GM12878 (cell line): Measurements from ENCODE around the gene NPIPB6. TPM values are rescaled to one million over a fixed set of nuclear protein-coding genes. Genes with fewer than 3 reads are reported as not detected.

Source experiments
- ATAC-seq: fragments of 200-7000 bp; cut with Tn5 transposase; 3 replicates; pipeline ENCODE4 v1.9.1; 2020; ENCODE audit warnings: mild to moderate bottlenecking, moderate library complexity
- BruUV-seq: library from RNA; stranded (reverse); fragments of 400-500 nt; replicated peaks from 2 replicates; lab custom pipeline; 2021; lab: Mats Ljungman, UMichigan
- CTCF ChIA-PET: fragments of 300-600 bp; sonication (Branson Sonifier 250); formaldehyde crosslinking; extraction: SDS; loops from one replicate; lab custom pipeline; 2021; ENCODE audit warnings: inconsistent platforms; lab: Yijun Ruan, JAX
- POLR2A ChIA-PET: fragments of 350-600 bp; formaldehyde crosslinking; extraction: SDS; loops from one replicate; lab custom pipeline; 2021; ENCODE audit warnings: inconsistent platforms; lab: Charles Lee
- RAD21 ChIA-PET: fragments of 300-600 bp; sonication (Branson Sonifier 250); formaldehyde crosslinking; loops from one replicate; lab custom pipeline; 2023; ENCODE audit warnings: antibody characterized with exemption; ENCODE audit not compliant: unreplicated experiment; lab: Charles Lee
- SMC1A ChIA-PET: fragments of 300-600 bp; sonication (Branson Sonifier 250); formaldehyde crosslinking; loops from one replicate; lab custom pipeline; 2023; ENCODE audit not compliant: unreplicated experiment, uncharacterized antibody; lab: Charles Lee
- DNase-seq: peaks from one replicate; pipeline ENCODE4 v3.0.0-alpha.2; 2011; ENCODE audit warnings: low read depth, low spot score
- FAIRE-seq: peaks from 3 replicates; lab custom pipeline; 2011; peaks lifted over from hg19 to GRCh38; lab: Jason Lieb, UNC
- H2AFZ ChIP-seq: 2 replicates; pipeline ENCODE4 v1.6.0; 2011; ENCODE audit warnings: low read depth, low read length, control low read depth; ENCODE audit not compliant: control insufficient read depth
- H3K27ac ChIP-seq: 2 replicates; pipeline ENCODE4 v1.5.1; 2011; ENCODE audit warnings: control low read depth; ENCODE audit not compliant: control insufficient read depth, insufficient read depth
- H3K27me3 ChIP-seq, 2 experiments: replicated peaks in 1 of 2; 2 replicates each; pipeline versions ENCODE4 v1.6.0 to v1.6.1; 2011; ENCODE audit warnings: low read length in 1 of 2; ENCODE audit not compliant: control insufficient read depth in 2 of 2, insufficient read depth in 2 of 2
- H3K36me3 ChIP-seq, 2 experiments: 2 replicates each; pipeline ENCODE4 v1.5.1; 2011; ENCODE audit warnings: low read length in 1 of 2; ENCODE audit not compliant: control insufficient read depth in 2 of 2, insufficient read depth in 2 of 2
- H3K4me1 ChIP-seq: 2 replicates; pipeline ENCODE4 v1.6.1; 2011; ENCODE audit warnings: mild to moderate bottlenecking, low read length, moderate library complexity, mixed read lengths; ENCODE audit not compliant: control insufficient read depth, insufficient read depth
- H3K4me2 ChIP-seq: 2 replicates; pipeline ENCODE4 v1.6.0; 2011; ENCODE audit warnings: control low read depth; ENCODE audit not compliant: control insufficient read depth, insufficient read depth
- H3K4me3 ChIP-seq: fragments of 200-600 bp; sonication (generic); 2 replicates; pipeline ENCODE4 v1.5.1; 2016
- H3K79me2 ChIP-seq: 2 replicates; pipeline ENCODE4 v1.6.0; 2011; ENCODE audit warnings: low read length; ENCODE audit not compliant: control insufficient read depth, insufficient read depth
- H3K9ac ChIP-seq: 2 replicates; pipeline ENCODE4 v1.8.0; 2011; ENCODE audit warnings: low read length, control low read depth, mixed read lengths; ENCODE audit not compliant: control insufficient read depth, insufficient read depth
- H3K9me3 ChIP-seq: replicated peaks from 3 replicates; pipeline ENCODE4 v1.5.1; 2011; ENCODE audit warnings: mild to moderate bottlenecking, low read length; ENCODE audit not compliant: control insufficient read depth, insufficient read depth
- H4K20me1 ChIP-seq: 2 replicates; pipeline ENCODE4 v1.6.0; 2011; ENCODE audit not compliant: control insufficient read depth, insufficient read depth
- MTA2 ChIP-seq: fragments of 450-650 bp; IDR thresholded peaks from 2 replicates; pipeline ENCODE4 v1.6.1; 2016; ENCODE audit warnings: low read depth, mild to moderate bottlenecking, moderate library complexity
- MTA3 ChIP-seq: IDR thresholded peaks from 2 replicates; pipeline ENCODE4 v1.6.1; 2012; ENCODE audit warnings: low read length, inconsistent platforms, borderline replicate concordance
- RAD51 ChIP-seq: fragments of 450-650 bp; IDR thresholded peaks from 2 replicates; pipeline ENCODE4 v1.6.1; 2016; ENCODE audit warnings: moderate library complexity, mild to moderate bottlenecking, inconsistent platforms
- RFX5 ChIP-seq: IDR thresholded peaks from 2 replicates; pipeline ENCODE4 v1.6.1; 2011; ENCODE audit warnings: low read depth, low read length, improper control_type of control experiment
- SPI1 ChIP-seq: IDR thresholded peaks from 2 replicates; pipeline ENCODE4 v1.6.1; 2011; ENCODE audit warnings: low read depth, mild to moderate bottlenecking, low read length, moderate library complexity, borderline replicate concordance; ENCODE audit not compliant: insufficient read depth
- WGBS: methylation state at CpG from one replicate; pipeline ENCODE4 v1.1.6; 2016; ENCODE audit warnings: low lambda C conversion rate; ENCODE audit not compliant: insufficient replicate concordance, insufficient coverage; ENCODE audit errors: missing lambda C conversion rate; 5-methylcytosine and 5-hydroxymethylcytosine counted together
- in situ Hi-C: fragments of 300-500 bp; cut with MboI; formaldehyde crosslinking; loops from 9 replicates; pipeline ENCODE4 v1.14.3; 2018; ENCODE audit warnings: mixed read lengths
- intact Hi-C: fragments of 100-400 bp; cut with micrococcal nuclease; formaldehyde crosslinking; loops from one replicate; pipeline ENCODE4 v1.14.2; 2022; ENCODE audit not compliant: unreplicated experiment
- polyA plus RNA-seq, 11 experiments: library from polyadenylated mRNA; depleted of rRNA in 4 of 11; unstranded in 6 of 11; stranded (reverse) in 5 of 11; fragments of >200 nt; fragmentation: Nextera tagmentation in 4 of 11; fragmentation: Illumina TruSeq in 1 of 11; extraction: Ambion mirVana in 4 of 11; extraction: Trizol in 1 of 11; gene quantifications; 1 replicate in 1 of 11; 2 replicates in 10 of 11; pipeline versions ENCODE4 v1.2.1 to v1.2.3, GENCODE V29; 2011 to 2016; ENCODE audit warnings: inconsistent platforms in 2 of 11, missing spikeins in 2 of 11, low read depth in 1 of 11
- total RNA-seq, 4 experiments: library from RNA; depleted of rRNA in 3 of 4; stranded (reverse); fragments of >200 nt in 3 of 4; fragmentation: Illumina TruSeq in 1 of 4; extraction: Trizol in 1 of 4; gene quantifications; 2 replicates each; pipeline versions ENCODE4 v1.2.1 to v1.2.3, GENCODE V29; 2013 to 2021
- TF ChIP-seq, protein P1 (sequence below): IDR thresholded peaks from 2 replicates; pipeline ENCODE4 v1.6.1; 2011; ENCODE audit warnings: mild to moderate bottlenecking, low read depth, low read length, moderate library complexity; ENCODE audit not compliant: insufficient replicate concordance
- TF ChIP-seq, protein P2 (sequence below): fragments of 450-650 bp; IDR thresholded peaks from 2 replicates; pipeline ENCODE4 v1.6.1; 2018; ENCODE audit warnings: borderline replicate concordance, mild to moderate bottlenecking; ENCODE audit not compliant: partially characterized antibody
- TF ChIP-seq, protein P3 (sequence below): fragments of 450-650 bp; formaldehyde crosslinking; IDR thresholded peaks from 2 replicates; pipeline ENCODE4 v1.4.0; 2022; ENCODE audit warnings: mild to moderate bottlenecking, moderate library complexity

Gene NPIPB6
- total and polyA plus RNA-seq, 10 of the 15 experiments (the other 5 are each of a cell fraction or from before 2014, with no cell fraction given), result 0.24 to 0.76 (median 0.44) TPM; not detected in 5

DNA sequence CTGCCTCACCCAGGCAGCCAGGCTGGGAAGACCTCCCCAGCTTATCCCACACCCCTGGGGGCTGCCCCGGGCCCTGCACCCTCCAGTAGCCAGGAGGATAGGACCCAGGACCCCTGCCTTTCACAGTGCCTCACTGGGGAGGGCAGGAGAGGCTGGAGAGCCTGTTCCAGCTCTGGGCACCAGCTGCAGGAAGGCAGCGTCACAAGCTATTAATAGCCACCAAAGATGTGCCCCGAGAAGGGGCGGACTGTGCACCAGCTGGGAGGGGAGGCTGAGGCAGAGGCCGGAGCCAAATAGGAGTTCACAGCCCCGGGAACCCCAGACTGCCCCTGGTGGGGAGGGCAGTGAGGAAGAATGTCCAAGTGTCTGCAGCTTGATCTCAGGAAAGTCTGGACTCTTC, 62.2 kb downstream of the NPIPB6 start:
- Histone ChIP-seq H3K4me2 (no peak overlapping the region), H3K4me1 (no peaks in the 10 kb centered on the region), H3K27ac (no peak overlapping the region), H4K20me1 (no peaks in the 10 kb centered on the region), H3K9me3 (no peaks in the 10 kb centered on the region), H3K9ac (no peak overlapping the region), H3K36me3 (no peaks in the 10 kb centered on the region), H3K27me3 (peaks cover 0 to 2% of the 10 kb centered on the region in 2 experiments; a peak in 1 of 4 replicates), H2AFZ (no peak overlapping the region), H3K4me3 (no peak overlapping the region), H3K79me2 (no peaks in the 10 kb centered on the region)
- FAIRE-seq, result no peak
- DNase-seq, result no peak
- WGBS, result 6% methylated on average over 6 of the region's 6 CpGs
- no TSS peak for BruUV-seq
- RAD21 ChIA-PET, result no interaction called here
- in situ Hi-C loops (no loop called here), intact Hi-C loops (no loop called here)
- SMC1A ChIA-PET, result no interaction called here
- no peak for ATAC-seq
- CTCF ChIA-PET, result no interaction called here
- POLR2A ChIA-PET, result no interaction called here
- TF ChIP-seq, protein P1, sequence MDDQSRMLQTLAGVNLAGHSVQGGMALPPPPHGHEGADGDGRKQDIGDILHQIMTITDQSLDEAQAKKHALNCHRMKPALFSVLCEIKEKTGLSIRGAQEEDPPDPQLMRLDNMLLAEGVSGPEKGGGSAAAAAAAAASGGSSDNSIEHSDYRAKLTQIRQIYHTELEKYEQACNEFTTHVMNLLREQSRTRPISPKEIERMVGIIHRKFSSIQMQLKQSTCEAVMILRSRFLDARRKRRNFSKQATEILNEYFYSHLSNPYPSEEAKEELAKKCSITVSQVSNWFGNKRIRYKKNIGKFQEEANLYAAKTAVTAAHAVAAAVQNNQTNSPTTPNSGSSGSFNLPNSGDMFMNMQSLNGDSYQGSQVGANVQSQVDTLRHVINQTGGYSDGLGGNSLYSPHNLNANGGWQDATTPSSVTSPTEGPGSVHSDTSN, result no peak
- TF ChIP-seq, protein P2, sequence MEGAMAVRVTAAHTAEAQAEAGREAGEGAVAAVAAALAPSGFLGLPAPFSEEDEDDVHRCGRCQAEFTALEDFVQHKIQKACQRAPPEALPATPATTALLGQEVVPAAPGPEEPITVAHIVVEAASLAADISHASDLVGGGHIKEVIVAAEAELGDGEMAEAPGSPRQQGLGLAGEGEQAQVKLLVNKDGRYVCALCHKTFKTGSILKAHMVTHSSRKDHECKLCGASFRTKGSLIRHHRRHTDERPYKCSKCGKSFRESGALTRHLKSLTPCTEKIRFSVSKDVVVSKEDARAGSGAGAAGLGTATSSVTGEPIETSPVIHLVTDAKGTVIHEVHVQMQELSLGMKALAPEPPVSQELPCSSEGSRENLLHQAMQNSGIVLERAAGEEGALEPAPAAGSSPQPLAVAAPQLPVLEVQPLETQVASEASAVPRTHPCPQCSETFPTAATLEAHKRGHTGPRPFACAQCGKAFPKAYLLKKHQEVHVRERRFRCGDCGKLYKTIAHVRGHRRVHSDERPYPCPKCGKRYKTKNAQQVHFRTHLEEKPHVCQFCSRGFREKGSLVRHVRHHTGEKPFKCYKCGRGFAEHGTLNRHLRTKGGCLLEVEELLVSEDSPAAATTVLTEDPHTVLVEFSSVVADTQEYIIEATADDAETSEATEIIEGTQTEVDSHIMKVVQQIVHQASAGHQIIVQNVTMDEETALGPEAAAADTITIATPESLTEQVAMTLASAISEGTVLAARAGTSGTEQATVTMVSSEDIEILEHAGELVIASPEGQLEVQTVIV, result no peak
- TF ChIP-seq SPI1, result no peak
- no peak for TF ChIP-seq RFX5
- no peak for TF ChIP-seq RAD51
- TF ChIP-seq, protein P3, sequence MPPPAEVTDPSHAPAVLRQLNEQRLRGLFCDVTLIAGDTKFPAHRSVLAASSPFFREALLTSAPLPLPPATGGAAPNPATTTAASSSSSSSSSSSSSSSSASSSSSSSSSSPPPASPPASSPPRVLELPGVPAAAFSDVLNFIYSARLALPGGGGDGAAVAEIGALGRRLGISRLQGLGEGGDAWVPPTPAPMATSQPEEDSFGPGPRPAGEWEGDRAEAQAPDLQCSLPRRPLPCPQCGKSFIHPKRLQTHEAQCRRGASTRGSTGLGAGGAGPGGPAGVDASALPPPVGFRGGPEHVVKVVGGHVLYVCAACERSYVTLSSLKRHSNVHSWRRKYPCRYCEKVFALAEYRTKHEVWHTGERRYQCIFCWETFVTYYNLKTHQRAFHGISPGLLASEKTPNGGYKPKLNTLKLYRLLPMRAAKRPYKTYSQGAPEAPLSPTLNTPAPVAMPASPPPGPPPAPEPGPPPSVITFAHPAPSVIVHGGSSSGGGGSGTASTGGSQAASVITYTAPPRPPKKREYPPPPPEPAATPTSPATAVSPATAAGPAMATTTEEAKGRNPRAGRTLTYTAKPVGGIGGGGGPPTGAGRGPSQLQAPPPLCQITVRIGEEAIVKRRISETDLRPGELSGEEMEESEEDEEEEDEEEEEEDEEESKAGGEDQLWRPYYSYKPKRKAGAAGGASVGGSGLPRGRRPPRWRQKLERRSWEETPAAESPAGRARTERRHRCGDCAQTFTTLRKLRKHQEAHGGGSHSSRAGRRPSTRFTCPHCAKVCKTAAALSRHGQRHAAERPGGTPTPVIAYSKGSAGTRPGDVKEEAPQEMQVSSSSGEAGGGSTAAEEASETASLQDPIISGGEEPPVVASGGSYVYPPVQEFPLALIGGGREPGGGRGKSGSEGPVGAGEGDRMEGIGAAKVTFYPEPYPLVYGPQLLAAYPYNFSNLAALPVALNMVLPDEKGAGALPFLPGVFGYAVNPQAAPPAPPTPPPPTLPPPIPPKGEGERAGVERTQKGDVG, result no peak
- TF ChIP-seq MTA2, result no peak
- TF ChIP-seq MTA3, result no peak
